ENCODE measurements around the gene FJX1.

FJX1 gene, protein sequence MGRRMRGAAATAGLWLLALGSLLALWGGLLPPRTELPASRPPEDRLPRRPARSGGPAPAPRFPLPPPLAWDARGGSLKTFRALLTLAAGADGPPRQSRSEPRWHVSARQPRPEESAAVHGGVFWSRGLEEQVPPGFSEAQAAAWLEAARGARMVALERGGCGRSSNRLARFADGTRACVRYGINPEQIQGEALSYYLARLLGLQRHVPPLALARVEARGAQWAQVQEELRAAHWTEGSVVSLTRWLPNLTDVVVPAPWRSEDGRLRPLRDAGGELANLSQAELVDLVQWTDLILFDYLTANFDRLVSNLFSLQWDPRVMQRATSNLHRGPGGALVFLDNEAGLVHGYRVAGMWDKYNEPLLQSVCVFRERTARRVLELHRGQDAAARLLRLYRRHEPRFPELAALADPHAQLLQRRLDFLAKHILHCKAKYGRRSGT

DNA sequence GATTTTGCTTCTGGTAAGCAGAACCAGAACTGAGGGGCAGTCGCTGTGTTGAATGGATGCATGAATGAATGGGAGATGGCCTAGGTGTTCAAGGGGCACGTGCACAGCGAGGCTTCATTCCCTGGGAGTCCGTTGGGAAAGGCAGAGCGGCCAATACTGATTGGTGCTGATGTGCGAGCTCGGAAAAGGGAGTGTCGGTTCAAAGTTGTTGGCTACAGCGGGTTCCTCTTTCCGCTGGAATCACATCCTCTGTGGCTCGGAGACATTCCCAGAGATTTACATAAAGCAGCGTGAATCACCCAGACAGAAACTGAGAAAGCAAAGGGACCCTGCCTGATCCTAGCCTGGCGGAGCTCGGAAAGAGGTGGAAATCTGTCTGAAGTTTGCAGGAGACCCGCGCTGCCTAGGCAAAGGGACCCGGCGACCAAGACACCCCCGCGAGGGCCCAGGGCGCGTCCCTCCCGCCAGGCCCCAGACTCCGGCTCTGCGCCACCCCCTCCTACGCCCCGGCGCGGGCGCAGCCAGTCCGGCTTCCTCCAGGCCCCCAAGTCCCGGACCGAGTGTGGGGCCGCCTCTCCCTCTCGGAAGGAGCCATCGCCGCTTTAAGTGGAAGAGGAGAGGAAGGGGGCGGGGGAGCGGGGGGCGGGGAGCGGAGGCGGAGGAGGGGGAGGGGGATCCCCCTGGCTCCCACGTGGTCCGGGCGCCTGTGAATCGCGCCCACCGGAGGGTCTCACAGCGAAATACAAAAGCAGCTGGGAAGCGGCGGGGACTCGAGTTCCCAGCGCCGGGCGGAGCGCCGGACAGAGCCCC lies at the start of gene FJX1:
Gene FJX1 (plus strand): TSS at position 774 of the 810 bp plus-strand sequence. CDS start 177 bp downstream, outside the sequence.
- peak; percentile 75 for DNase-seq (ENCODE audit: low read depth)

- DNase-seq (ENCODE audit: low read depth) = no peak
Observed at GRCh38 chr11:35571696-35572095, 46.6 kb upstream of the FJX1 start.

GRCh38 chr11:35579557-35580396 lies 38.5 kb upstream of the FJX1 start:
- DNase-seq (ENCODE audit: low read depth) = peak; percentile 91

- DNase-seq (ENCODE audit: low read depth) = no peak
Observed at GRCh38 chr11:35580397-35580781, 37.9 kb upstream of the FJX1 start.

- no peak for DNase-seq (ENCODE audit: low read depth)
Observed at GRCh38 chr11:35582033-35582432, 36.2 kb upstream of the FJX1 start.

- DNase-seq (ENCODE audit: low read depth) = no peak
Observed at GRCh38 chr11:35583126-35583525, 35.1 kb upstream of the FJX1 start.

DNA sequence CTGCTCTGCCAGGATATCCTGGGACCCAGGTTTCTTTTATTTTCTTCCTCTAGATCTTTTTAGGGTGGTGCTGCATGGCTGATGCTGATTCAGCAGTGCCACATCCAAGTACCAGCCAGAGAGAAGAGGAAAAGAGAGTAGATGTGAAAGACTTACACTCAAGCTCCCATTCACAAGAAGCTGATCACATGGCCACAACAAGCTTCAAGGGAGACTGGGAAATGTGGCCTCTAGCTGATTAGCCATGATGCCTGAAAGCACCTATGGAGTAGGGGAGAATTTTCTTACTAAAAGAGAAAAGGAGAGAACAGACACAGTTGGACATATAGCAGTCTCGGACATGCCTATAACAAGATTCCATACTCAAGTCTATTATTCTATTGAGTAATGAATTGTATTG lies 34.4 kb upstream of the FJX1 start:
- no peak for DNase-seq (ENCODE audit: low read depth)

GRCh38 chr11:35584321-35584720 lies 33.9 kb upstream of the FJX1 start:
- DNase-seq (ENCODE audit: low read depth) = no peak

- DNase-seq (ENCODE audit: low read depth) = no peak
Observed at GRCh38 chr11:35585416-35585815, 32.8 kb upstream of the FJX1 start.

- DNase-seq (ENCODE audit: low read depth) = no peak
Observed at GRCh38 chr11:35586222-35586621, 32.0 kb upstream of the FJX1 start.

DNA sequence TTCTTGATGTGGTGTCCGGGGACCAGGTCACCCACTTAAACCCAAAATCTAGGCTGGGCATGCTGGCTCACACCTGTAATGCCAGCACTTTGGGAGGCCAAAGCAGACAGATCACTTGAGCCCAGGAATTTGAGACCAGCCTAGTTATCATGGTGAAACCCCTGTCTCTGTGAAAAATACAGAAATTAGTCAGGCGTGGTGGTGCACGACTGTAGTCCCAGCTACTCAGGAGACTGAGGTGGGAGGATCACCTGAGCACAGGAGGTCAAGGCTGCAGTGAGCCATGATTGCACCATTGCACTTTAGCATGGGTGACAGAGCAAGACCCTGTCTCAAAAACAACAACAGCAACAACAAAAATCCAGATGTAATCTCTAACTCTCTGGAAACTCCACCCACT lies 30.3 kb upstream of the FJX1 start:
- DNase-seq (ENCODE audit: low read depth) = no peak

- no peak for DNase-seq (ENCODE audit: low read depth)
Observed at GRCh38 chr11:35588627-35589026, 29.6 kb upstream of the FJX1 start.

DNA sequence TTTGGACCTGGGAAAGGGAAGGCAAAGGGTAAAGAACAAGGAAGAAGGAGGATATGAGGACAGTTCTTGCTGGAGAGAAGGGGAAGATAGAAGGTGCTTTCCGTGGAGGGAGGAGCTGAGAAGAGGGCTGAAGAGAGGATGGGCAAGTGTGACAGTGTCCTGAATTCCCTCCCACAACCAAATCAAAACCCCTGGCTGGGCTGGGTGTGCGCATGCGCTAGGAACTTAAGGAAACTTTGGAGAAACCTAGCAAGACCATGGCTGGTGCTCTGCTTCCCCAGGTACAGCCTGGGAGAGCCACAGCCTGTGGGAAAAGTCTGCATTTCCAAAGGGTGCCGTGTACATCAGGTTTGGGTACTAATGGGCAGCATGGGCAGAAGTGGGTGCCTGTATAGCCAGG lies 29.0 kb upstream of the FJX1 start:
- no peak for DNase-seq (ENCODE audit: low read depth)

DNA sequence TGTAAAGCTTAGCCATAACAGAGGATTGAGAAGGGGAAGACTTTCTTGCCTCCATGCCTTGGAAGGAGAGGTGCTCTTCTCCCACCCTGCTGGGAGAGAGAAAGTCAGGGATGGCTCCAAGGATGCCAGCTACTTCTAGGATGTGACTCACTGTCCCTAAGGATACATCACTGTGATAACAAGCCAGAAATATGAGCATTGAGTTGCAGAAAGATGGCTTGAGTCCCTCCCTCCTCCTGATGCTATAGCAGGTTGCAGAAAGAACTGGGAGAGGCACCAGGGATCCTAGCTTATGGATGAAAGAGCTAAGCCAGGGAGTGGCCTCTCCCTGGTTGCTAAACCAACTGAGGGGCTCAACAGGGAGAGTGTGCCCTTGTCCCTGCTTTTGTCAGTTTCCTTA lies 27.8 kb upstream of the FJX1 start:
- DNase-seq (ENCODE audit: low read depth) = no peak

- DNase-seq (ENCODE audit: low read depth) = peak; percentile 96
Observed at GRCh38 chr11:35593143-35593542, 25.1 kb upstream of the FJX1 start.

GRCh38 chr11:35594680-35595079 lies 23.6 kb upstream of the FJX1 start:
- no peak for DNase-seq (ENCODE audit: low read depth)

GRCh38 chr11:35598254-35599125 lies 19.8 kb upstream of the FJX1 start:
- no peak for DNase-seq (ENCODE audit: low read depth)

GRCh38 chr11:35600331-35600838 lies 17.9 kb upstream of the FJX1 start:
- DNase-seq (ENCODE audit: low read depth) = no peak

DNA sequence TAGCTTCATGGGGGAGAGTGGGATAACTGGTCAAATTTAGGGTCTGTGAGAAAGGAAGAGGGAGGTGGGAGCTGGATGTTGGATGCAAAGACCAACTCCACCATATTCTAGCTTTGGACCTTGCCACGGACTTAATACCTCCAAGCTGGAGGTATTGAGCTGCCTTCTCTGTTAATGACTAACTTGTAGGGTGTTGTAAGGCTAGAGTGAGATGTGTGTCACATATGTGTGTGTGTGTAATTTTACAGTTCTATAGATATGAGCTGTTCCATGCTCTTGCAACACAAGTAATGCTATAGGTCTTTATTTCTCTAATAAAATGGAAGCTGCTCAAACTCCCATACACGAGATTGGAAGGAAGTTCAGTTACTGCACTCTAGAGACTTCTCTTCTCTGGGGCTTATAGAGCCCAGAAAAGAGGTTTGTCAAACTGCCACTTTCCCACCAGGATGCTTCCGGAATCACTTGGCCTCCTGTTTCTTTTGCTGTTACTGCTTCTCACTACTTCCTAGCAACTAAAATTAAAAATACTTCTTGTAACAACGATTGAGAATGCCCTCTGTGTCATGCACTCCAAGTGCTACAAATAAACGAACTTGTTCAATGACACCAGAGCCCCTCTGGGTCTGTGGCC lies 16.0 kb upstream of the FJX1 start:
- DNase-seq (ENCODE audit: low read depth) = no peak

- DNase-seq (ENCODE audit: low read depth) = no peak
Observed at GRCh38 chr11:35602979-35603378, 15.3 kb upstream of the FJX1 start.

DNA sequence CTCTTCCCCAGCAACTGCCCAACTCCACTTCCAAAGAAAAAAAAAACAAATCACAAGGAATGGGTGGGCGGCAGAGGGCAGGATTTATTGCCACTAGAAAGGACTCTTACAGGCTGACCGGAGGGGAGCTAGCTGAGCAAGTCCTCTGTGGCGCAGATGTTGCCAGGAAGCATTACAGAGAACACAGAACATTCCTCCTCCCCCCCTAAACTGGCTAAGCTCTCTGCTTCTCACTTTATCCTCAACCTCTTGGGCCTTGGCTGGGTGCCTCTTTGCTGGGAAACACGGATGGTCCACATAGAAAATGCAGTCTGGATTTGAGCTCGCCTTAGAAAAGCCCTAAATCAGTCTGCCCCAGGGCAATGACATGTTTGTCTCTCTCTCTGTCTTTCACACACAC lies 12.6 kb upstream of the FJX1 start:
- DNase-seq (ENCODE audit: low read depth) = no peak
